Amniotic stem cell (primary cell): ENCODE data around the gene NT5M.
"Not testable (repeated sequence)": the region's sequence is repeated elsewhere in the genome, so short reads cannot be mapped to it uniquely, and the experiment has no call there.

Source experiments
- DNase-seq: peaks from one replicate; lab custom pipeline; 2025; lab: John Stamatoyannopoulos, UW

Gene NT5M

DNA sequence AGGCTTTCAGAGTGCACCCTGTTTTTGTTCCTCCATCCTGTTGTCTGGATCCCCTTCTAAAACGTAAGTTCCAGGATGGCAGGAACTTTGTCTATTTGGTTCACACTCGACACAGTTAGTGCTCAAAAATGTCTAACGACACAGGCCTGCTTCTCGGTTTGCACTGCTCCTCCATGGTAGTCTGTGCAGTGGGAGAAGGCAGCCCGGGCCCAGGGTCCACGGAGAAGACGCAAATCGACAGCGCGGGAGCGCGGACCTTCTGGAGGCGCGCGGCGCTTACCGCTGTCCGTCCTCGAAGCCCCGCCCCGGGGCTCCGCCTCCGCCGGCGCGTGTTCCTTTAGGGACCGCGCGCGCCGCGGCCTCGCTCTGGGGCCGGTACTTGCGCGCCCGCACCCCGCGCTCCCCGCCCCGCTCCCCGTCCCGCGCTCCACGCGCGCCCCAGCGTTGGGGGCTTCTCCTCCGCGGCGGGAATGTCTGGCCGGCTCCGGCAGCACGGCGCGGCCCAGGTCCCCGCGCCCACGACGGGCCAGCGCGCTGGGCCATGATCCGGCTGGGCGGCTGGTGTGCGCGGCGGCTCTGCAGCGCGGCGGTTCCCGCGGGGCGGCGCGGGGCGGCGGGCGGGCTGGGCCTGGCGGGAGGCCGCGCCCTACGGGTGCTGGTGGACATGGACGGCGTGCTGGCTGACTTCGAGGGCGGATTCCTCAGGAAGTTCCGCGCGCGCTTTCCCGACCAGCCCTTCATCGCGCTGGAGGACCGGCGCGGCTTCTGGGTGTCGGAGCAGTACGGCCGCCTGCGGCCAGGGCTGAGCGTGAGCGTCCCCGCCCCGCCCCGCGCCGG is at the start of gene NT5M:
TSS of gene NT5M (plus strand) at position 364 of the 837 bp plus-strand sequence. CDS start at position 542, 178 bp downstream.
- DNase-seq = peak; percentile 30

DNA sequence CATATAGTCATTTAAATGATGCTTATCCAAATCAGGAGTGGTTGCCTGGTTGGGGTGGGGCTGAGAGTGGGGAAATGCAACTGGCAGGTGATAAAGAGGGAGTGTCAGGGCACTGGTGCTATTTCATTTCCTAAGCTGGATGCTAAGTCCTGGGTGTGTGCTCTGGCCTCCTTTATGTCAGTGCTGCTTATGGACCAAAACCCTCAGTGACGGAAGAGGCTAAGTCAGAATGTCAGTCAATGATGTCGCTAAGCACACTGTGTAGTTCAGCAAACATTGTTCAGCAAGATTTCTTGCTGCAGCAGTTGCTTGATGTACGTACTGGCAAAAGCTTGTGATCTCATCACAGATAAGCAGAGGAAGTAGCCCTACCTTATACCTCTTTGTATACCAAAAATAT is 49.8 kb upstream of the NT5M start:
- DNase-seq = no peak

DNA sequence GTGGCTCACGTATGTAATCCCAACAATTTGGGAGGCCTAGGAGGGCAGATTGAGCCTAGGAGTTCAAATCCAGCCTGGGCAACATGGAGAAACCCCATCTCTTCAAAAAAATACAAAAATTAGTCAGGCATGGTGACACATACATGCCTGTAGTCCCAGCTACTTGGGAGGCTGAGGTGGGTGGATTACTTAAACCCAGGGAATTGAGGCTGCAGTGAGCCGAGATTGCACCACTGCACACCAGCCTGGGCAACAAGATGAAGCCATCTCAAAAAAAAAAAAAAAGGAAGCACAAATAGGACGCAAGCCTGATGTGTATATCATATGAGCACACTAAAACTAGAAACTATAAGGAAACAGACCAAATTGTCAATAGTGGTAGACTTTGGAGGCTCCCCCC is 49.1 kb upstream of the NT5M start:
- DNase-seq = no peak

DNA sequence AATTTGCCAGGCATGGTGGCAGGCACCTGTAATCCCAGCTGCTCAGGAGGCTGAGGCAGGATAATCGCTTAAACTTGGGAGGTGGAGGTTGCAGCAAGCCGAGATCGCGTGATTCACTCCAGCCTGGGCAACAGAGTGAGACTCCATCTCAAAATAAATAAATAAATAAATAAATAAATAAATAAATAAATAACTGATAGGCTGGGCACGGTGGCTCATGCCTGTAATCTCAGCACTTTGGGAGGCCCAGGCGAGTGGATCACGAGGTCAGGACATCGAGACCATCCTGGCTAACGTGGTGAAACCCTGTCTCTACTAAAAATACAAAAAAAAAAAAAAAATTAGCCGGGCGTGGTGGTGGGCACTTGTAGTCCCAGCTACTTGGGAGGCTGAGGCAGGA is 47.5 kb upstream of the NT5M start:
- DNase-seq = not testable (repeated sequence)

DNA sequence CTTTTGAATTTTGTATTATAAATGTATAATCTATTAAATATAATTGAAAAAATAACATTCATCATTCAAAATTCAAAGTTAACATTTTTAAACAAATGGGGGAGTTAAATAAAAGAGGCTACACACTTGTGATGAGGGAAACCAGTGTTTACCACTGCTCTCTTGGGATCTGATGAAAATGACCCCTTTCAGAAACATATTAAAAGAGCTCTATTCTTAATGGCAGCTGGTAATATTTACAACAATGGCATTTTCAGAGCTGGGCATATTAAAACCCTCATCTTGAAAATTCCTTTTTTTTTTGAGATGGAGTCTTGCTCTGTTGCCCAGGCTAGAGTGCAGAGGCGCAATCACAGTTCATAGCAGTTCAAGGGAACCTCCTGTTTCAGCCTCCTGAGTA is 46.9 kb upstream of the NT5M start:
- no peak for DNase-seq

DNA sequence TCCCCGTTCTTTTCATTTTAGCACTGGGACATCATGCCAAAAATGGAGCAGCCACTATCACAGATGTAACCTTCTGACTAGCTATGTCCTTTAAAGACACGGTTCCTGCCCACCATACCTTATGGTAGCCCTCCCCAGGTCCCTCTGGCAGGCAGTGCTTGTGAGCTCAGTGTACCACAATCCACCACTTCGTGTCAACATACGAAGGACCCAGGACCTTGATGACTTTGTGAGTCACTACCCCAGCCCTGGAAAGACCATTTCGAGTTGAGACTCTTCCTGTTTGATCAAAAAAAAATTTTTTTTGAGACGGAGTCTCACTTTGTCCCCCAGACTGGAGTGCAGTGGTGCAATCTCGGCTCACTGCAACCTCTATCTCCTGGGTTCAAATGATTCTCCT is 45.2 kb upstream of the NT5M start:
- DNase-seq = no peak

DNA sequence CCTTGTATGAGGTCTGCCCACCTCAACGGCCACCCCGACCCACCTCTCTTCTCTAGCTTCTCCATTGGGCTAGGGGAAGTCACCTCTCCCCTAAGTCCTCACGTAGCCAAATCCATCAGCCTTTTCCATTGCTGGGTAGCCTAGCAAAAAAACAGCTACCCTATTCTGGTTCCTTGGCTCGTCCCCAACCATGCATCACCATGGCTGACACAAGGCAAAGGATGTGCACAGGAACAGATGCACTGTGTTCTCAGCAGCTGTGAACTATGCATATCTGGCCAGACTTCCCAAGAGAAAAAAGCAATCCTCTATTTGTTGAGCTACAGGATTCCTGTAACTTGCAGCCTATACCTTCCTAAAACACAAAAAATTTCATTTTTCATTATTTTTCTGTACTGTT is 44.2 kb upstream of the NT5M start:
- no peak for DNase-seq

DNA sequence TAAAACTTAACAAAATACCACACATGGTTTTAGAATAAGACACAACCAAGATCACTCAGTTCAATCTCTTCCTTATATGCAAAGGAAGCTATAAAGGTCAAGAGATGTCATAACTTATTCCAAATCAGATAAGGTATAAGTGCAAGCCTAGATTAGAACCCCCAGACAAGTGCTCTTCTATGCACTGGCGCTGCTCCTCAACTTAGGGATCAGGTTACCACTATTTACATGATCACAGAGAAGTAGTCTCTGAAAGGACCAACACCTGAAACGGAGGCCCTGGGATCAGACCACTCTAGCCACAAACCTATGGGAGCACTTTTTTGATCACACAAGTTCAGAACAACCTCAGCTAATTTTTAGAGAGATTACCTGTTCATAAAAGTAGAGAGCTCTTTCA is 38.7 kb upstream of the NT5M start:
- DNase-seq = no peak

DNA sequence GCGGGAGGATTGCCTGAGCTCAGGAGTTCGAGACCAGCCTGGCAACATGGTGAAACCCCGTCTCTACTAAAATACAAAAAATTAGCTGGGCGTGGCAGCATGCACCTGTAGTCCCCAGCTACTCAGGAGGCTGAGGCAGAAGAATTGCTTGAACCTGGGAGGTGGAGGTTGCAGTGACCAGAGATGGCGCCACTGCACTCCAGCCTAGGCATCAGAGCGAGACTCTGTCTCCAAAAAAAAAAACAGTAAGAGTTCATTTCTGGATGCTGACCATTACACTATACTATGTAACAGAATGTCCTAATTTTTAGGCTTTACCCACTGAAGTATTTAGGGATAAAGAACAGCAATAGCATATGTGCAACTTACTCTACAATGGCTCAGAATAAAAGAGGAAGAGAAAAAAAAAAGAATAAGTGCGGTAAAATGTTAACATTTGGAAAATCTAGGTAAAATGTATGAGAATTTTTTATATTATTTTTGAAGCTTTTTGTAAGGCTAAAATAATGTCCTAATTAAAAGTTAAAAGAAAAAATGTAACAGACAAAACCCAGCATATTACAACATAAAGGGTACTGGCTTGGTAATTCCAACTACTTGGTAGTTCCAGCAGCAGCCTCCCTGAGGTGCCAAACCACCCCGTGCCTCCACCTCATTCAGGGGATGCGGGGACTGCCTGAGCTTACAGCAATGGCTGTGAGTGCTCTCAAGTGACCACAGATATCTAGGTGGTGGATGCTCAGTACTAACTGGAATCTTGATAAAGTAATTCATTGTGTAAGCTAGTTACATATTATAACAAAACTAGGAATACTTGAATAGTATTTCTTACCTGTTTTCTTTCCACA is 33.0 kb upstream of the NT5M start:
- DNase-seq = no peak

DNA sequence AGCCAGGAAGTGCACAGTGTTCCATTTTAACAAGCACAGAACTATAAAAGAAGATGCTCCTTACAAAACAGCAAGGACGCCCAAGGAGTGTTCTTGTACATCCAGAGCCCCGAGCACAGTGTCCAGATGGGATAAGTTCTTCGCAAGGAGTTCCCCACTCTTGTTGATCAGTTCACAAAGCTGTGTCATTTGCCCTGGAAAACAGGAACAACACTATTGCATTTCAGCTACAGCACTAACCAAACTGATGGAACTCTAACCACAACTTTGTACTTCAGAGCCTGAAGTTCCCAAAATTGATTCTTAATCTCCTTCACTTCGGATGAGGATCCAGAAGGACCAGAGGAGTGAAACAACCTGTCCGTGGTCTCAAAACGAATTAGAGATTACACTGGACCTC is 27.2 kb upstream of the NT5M start:
- no peak for DNase-seq

DNA sequence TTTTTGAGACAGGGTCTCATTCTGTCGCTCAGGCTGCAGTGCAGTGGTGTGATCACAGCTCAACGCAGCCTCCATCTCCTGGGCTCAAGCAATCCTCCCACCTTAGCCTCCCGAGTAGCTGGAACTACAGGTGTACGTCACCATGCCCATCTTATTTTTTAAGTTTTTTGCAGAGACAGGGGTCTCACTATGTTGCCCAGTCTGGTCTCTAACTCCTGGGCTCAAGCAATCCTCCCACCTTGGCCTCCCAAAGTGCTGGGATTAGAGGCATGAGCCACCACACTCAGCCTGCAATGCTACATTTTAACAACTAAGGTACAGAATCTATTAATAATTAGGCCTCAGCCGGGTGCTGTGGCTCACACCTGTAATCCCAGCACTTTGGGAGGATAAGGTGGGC is 25.7 kb upstream of the NT5M start:
- not testable (repeated sequence) for DNase-seq

DNA sequence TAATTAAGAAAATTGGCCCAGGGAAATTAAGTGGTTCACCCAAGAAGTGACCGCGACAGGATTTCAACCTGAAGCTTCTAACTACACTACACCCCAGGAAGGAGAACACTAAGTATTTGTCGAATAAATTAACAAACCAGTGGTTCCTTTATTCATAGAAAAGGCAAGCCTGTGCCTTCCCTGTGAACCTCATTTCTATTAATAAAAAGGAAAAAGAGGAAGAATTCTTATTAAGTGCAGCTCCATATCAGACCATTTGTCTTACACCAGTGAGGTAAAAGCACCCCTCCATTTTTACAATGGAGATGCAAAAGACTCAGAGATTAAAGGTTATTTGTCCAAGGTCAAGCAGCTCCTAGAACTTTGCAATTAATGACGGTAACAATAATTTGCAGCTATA is 23.9 kb upstream of the NT5M start:
- DNase-seq = no peak

DNA sequence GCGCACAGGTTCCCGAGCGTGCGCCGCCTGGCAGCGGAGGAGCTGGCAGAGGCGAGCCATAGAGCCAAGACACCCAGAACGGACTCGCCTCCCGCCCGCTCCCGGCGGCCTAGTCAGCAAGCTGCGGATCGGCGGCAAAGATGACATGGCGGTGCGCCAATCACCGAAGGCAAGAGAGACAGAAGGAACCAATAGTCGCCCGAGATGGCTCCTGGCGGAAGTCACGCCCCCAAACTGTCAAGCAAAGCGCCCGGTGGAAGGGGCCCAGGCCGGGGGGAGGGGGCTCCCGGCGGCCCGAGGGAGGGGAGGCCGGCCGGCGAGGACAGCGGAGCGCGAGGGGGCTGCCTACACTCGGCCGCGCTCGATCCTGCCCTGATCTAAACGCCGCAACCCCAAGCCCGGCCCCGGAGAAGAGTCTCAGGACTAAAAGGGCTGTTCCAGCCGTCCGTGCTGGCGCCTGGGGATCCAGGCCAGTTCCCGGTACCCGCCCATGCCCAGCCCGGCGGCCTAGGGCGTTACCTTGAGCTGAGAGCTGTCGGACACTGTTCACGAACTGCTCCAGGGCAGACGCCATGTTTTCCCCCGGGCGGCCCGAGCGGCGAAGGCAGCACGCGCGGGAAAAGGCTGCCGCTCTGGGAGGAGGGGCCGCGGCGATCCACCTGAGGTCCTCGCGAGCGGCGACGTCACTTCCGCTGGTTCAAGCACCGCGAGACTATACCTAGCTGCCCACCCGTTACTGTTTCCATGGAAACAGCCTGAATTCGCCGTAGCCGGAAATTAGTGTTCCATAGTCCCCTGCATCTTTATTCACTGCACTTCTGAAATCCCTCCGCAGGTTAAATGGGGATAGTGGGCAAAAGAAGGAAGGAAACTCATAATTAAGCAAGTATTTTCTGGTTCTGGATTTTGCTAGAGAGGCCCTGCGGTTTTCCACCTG is 22.3 kb upstream of the NT5M start, which contains the start of gene COPS3:
TSS of gene COPS3 (minus strand) at position 634 of the 937 bp plus-strand sequence. CDS start at position 574, 60 bp downstream.
- DNase-seq = peak; percentile 96

DNA sequence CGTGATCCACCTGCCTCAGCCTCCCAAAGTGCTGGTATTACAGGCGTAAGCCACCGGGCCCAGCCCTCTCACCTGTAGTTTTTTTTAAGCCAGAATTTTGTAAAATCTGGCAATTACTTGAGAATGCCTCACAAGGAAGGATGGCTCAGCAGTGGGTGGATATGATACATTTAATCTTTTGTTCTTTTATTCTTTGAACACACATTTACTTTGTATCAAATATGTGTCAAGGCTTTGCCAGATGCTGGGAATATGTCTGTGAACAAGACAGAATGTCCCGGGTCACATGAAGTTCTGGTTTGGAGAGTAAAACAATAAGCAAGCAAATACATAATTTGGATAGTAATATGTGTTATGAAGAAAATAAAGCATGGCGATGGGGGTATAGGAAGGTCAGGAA is 17.2 kb upstream of the NT5M start:
- no peak for DNase-seq

DNA sequence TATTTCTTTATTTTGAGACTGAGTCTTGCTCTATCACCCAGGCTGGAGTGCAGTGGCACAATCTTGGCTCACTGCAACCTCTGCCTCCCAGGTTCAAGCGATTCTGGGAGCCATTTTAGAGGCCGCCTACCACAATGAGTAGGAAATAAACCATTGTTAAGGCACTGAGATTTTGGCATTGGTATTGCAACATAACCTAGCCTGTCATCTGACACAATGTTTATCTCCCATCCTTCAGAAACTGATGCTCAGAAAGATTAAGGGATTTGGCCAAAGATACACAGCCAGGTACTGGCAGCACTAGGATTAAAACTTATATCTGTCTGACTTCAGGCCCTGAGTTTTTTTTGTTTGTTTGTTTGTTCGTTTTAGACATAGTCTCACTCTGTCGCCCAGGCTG is 14.1 kb upstream of the NT5M start:
- no peak for DNase-seq

DNA sequence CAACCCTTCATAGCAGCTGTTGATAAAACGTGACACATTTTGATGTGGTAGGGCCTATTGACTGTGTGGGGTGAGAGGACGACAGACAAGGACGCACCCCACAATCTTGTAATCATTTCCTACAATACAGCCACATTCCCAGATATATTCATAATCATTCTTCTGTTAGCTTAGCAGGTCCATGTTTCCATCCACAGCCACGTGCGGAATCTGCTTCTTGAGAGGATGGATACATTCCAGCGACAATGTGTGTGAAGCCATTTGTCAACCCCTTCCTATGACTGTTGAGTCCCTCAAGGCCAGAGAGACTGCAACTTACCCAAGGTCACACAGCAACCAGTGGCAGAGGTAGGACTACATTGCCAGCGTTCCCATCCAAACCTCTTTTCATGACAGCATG is 13.5 kb upstream of the NT5M start:
- no peak for DNase-seq

DNA sequence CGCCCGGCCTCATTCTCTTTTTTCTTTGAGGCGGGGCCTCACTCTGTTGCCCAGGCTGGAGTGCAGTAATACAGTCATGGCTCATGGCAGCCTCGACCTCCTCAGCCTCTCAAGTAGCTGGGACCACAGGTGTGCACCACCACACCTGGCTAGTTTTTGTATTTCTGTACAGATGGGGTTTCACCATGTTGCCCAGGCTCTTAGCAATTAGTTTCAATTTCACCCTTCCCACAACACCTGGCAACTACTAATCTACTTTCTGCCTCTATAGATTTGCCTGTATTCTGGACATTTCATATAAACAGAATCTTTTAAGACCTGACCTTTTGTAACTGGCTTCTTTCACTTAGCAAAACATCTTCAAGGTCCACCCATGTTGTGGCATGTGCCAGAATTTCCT is 8.0 kb upstream of the NT5M start:
- DNase-seq = no peak

DNA sequence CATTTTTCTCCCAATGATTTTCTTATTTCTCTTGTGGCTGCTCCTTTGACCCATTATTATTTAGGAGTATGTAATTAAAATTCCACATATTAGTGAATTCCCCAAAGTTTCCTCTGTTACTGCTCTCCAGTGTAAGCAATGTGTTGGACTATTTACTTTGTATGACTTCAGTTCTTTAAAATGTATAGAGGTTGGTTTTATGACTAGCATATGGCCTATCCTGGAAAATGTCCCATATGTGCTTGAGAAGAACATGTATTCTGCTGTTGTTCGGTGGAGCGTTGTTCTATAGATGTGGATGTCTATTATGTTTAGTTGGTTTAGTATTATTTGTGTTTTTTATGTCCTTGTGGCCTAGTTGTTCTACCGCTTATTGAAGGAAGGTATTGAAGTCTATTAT is 6.0 kb upstream of the NT5M start:
- DNase-seq = no peak

DNA sequence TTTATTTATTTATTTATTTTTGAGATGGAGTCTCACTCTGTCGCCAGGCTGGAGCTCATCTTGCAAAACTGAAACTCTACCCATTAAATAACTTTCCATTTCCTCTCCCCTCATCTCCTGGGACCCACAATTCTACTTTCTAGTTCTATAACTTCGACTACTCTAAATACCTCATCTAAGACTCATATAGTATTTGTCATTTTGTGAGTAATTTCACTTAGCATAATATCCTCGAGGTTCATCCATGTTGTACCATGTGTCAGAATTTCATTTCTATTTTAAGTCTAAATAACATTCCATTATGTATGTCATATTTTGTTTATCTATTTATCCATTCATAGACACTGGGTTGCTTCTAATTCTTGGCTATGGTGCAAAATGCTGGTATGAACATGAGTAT is 5.1 kb upstream of the NT5M start:
- DNase-seq = peak; percentile 19

DNA sequence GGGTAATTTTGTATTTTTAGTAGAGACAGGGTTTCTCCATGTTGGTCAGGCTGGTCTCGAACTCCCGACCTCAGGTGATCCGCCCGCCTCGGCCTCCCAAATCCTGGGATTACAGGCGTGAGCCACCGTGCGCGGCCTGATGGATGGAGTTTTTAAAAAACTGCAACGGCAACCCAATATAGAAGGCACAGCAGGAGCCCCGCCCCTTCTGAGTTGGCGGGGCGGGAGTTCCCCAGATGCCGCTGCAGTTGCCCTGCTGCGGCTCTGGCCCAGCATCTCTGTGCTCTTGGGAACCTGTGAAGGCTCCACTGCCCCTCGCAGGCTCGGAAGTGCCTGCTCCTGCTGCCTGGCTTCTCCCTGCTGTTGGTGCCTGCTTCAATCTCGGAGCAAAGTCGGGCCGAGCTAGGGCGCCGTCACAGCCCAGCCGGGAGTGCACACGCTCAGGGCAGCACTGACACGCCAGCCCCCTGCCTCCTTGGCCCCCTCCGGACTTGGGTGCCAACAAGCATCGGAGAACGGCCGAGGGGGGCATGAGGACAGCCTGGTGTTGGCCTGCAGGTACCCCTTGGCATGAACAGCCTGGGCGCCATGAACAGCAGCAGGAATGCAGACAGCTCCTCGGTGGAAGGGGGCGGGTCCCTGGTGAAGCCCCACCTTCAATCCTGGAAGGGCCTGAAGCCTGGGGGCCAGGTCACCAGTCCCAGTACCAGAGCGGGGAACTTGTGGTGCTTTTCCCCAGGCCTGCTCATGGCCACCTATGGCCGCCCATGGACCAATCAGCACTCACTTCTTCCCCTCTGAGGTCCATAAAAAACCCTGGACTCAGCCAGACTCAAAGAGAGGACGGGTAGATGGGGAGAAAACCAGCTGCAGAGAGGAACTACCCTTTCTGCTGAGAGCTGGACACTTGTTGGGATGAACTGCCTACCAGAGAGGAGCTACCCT is 2.3 kb upstream of the NT5M start:
- no peak for DNase-seq

DNA sequence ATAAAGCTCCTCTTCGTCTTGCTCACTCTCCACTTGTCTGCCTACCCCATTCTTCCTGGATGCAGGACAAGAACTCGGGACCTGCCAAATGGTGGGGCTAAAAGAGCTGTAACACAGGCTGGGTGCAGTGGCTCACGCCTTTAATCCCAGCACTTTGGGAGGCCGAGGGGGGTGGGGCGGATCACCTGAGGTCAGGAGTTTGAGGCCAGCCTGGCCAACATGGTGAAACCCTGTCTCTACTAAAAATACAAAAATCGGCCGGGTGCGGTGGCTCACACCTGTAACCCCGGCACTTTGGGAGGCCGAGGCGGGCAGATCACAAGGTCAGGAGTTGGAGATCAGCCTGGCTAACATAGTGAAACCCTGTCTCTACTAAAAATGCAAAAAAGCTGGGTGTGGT is 1.5 kb upstream of the NT5M start:
- not testable (repeated sequence) for DNase-seq
